HL-60/S4 (cell line): ENCODE data around the gene PRSS53.

Source experiments
- in situ Hi-C: fragments of 300-500 bp; cut with MboI; formaldehyde crosslinking; loops from 2 replicates; pipeline ENCODE4 v1.14.3; 2022; ENCODE audit warnings: low sequenced_read_pairs

Gene PRSS53

DNA sequence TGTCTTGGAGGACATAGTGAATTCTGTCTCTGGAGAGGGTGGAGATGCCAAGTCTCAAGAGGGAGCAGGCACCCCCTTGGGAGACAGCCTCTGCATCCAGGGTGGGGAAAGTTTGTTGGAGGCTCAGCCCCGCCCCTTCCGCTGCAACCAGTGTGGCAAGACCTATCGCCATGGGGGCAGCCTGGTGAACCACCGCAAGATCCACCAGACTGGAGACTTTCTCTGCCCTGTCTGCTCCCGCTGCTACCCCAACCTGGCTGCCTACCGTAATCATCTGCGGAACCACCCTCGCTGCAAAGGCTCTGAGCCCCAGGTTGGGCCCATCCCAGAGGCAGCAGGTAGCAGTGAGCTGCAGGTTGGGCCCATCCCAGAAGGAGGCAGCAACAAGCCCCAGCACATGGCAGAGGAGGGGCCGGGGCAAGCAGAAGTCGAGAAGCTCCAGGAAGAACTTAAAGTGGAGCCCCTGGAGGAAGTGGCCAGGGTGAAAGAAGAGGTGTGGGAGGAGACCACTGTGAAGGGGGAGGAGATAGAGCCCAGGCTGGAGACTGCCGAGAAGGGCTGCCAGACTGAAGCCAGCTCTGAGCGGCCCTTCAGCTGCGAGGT, 9.3 kb downstream of the PRSS53 start:
- in situ Hi-C loops = no loop called here

DNA sequence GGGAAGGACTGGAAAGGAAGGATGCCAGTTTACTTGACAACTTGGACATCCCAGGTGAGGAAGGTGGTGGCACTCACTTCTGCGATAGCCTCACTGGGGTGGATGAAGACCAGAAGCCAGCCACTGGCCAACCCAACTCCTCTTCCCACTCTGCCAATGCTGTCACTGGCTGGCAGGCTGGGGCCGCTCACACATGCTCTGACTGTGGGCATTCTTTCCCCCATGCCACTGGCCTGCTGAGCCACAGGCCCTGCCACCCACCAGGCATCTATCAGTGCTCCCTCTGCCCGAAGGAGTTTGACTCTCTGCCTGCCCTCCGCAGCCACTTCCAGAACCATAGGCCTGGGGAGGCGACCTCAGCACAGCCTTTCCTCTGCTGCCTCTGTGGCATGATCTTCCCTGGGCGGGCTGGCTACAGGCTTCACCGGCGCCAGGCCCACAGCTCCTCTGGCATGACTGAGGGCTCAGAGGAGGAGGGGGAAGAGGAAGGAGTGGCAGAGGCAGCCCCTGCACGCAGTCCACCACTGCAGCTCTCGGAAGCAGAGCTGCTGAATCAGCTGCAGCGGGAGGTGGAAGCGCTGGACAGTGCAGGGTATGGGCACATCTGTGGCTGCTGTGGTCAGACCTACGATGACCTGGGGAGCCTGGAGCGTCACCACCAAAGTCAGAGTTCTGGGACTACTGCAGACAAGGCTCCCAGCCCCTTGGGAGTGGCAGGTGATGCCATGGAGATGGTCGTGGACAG, 10.0 kb downstream of the PRSS53 start:
- in situ Hi-C loops = no loop called here

DNA sequence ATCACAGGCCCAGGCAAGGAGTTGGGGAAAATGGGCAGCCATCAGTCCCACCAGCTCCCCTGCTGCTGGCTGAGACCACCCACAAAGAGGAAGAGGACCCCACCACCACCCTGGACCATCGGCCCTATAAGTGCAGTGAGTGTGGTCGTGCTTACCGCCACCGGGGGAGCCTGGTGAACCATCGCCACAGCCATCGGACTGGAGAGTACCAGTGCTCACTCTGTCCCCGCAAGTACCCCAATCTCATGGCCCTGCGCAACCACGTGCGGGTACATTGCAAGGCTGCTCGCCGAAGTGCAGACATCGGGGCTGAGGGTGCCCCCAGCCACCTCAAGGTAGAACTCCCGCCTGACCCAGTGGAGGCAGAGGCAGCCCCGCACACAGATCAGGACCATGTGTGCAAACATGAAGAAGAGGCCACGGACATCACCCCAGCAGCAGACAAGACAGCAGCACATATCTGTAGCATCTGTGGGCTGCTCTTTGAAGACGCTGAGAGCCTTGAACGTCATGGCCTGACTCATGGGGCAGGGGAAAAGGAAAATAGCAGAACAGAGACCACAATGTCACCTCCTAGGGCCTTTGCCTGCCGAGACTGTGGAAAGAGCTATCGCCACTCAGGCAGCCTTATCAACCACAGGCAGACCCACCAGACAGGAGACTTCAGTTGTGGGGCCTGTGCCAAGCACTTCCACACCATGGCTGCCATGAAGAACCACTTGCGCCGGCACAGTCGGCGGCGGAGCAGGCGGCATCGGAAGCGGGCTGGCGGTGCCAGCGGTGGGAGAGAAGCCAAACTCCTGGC, 10.9 kb downstream of the PRSS53 start:
- in situ Hi-C loops = no loop called here

DNA sequence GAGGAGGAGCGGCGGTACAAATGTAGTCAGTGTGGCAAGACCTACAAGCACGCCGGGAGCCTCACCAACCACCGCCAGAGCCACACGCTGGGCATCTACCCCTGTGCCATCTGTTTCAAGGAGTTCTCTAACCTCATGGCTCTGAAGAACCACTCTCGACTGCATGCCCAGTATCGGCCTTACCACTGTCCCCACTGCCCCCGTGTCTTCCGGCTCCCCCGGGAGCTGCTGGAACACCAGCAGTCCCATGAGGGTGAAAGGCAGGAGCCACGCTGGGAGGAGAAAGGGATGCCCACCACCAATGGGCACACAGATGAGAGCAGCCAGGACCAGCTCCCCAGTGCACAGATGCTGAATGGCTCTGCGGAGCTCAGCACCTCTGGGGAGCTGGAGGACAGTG, 11.7 kb downstream of the PRSS53 start:
- in situ Hi-C loops = no loop called here

DNA sequence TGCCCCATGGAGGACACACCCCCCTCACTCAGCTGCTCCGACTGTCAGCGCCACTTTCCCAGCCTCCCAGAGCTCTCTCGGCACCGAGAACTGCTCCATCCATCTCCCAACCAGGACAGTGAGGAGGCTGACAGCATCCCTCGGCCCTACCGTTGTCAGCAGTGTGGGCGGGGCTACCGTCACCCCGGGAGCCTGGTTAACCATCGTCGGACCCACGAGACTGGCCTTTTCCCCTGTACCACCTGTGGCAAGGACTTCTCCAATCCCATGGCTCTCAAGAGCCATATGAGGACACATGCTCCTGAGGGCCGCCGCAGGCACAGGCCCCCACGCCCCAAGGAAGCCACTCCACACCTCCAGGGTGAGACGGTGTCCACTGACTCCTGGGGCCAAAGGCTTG, 12.4 kb downstream of the PRSS53 start:
- in situ Hi-C loops = no loop called here

DNA sequence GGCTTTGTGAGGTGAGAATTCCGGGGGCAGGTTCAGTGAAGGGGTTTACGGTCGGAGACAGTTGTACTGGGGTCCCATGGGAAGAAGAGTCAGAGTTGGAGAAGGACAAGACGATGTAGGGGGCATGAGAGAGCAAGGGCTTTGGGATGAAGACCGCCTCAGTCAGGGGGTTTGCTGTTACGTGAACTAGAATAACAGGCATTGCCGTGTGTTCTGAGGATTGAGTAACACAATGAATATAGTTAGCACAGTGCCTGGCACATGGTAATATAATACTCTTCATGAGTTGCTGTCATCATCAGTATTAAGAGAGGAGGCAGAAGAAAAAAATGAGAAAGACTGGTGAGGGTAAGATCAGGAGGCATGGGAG, 13.9 kb downstream of the PRSS53 start:
- in situ Hi-C loops = no loop called here

DNA sequence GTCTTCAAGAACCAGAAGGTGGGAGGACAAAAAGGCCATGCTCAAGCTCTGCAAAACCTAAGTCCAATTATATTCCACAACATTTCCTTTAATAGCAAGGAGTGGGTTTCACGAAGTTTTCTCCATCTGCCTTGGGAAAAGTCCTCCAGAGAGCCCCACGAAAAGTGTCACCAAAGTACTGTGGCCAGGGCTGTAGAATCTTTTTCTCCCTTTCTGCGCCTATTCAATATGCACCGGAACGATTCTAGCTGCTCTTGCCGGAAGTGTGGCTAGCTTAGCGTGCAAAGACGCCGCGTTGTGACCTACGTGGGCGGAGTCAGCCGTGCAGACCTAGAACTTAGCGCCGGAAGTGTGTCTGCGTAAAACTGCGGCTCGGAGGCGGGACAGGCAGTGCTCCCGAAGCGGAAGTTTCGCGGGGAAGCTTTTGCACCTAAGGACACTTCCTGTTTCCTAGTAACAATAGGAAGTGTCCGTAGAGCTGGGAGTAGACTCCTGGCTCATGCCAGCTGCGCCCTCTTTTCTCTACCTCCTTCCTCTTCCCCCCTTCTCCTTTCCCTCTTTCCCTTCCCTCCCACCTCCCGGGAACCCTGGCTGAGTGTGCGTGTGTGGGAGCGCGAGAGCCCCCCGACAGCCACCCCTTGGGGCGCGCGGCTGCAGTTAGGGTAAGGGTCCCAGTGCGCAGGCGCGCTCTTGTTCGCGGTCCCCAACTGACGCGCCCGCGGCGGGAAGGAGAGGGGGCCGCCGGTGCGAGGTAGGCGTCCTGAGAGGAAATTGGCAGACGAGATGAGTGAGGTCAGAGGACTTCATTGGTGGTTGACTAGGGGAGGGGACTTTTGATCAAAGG, 14.6 kb downstream of the PRSS53 start, which contains the start of the genes ZNF646 and ZNF668:
TSS of gene ZNF646 (plus strand) at position 453 of the 844 bp plus-strand sequence. CDS start 1,903 bp downstream, outside the sequence.
TSS of gene ZNF668 (minus strand) at position 271 of the 844 bp plus-strand sequence. CDS start 9,781 bp downstream, outside the sequence.
- in situ Hi-C loops = no loop called here

DNA sequence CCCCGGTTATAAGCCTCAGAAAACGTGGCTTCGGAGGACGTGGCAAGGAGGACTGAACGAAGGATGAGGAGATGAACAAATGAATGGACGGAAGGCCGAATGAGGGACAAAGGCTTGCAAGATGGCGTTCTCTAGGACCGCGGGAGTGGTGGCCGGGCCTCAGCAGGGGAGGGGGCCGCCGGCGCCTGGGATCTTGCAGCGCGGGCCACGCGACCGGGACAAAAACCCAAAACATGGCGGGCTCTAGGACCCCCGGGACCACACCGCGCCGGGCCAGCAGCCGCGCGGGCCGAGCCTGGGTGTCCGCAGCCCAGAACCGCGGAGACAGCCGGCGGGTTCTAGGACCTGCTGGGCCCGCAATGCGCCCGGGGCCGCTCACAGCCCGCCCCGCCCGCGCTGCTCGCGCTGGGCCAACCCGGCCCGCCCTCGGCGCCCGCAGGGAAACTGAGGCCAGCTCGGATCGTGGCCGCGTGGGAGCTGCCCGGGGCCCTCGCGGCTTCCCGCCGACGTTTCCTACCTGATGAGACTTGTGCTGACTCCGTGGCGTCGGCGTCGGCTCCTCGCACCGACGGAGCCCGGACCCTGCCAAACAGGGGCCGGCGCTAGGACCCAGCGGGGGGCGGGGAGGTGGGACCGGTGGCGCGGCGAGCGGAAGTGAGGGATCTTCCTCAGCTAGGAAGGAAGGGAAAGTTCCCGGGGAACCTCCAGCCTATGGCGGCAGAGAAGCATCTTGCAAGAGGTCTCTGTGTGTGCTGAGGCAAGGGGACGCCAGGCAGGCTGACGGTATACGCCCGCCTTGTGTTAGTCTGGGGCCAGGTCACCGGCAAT, 15.4 kb downstream of the PRSS53 start:
- in situ Hi-C loops = no loop called here

DNA sequence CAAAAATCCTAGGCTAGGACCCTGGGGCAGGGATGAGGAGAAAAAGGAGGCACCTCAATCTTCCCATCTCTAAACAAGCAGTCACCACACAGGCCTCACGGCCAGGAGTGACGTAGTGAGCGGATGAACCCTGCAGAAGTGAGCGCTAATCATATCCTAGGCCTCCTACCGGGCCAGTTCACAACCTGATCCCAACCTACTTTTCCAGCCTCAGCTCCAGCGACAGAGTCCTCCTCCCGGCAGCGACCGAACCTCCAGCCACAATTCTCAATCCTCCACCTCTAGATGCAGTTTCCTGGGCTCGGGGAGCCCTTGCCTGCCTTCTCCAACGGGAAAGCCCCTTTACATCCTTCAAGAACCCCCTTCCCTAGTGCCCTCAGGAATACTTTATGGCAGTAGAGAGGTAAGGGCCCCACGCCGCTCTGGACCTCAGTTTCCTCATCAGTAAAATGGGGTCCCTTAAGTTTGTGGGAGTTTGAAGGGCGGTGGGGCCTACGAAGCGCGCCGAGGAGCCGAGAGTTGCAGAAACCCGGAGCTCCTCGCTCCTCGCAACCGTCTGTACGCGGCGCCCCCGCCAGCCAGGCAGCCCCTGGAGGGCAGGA, 16.1 kb downstream of the PRSS53 start:
- in situ Hi-C loops = no loop called here

DNA sequence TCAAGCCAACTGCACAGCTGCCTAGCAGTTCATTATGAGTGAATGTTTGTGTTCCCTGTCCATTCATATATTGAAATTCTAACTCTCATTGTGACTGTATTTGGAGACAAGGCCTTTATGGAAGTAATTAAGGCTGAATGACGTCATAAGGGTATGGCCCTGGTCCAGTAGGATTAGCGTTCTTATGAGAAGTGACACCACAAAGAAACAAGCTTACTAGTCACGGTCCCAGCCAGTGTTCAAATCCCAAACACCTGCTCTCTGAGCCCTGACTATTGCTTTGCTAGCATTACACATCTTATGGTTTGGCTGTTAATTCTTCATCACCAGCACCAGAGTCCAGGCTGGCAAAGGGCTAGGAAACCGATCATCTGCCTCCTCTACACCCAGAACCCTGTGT, 16.9 kb downstream of the PRSS53 start:
- in situ Hi-C loops = no loop called here

DNA sequence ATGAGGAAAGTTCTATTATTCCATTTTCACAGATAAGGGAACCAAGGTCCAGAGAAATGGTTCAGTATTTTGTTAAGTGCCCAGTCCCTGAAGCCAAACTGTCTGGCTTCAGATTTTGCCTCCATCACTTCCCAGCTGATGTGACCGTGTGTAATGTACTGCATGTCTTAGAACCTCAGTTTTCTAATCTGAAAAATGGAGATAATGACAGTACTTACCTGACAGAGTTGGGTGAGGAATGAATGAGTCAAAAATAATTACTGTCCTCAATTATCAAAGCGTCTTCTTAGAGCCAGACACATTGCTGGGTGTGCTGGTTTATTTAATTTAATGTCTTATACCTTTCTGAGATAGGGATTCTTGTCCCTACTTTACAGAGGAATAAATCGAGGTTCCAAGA, 21.4 kb downstream of the PRSS53 start:
- in situ Hi-C loops = no loop called here

DNA sequence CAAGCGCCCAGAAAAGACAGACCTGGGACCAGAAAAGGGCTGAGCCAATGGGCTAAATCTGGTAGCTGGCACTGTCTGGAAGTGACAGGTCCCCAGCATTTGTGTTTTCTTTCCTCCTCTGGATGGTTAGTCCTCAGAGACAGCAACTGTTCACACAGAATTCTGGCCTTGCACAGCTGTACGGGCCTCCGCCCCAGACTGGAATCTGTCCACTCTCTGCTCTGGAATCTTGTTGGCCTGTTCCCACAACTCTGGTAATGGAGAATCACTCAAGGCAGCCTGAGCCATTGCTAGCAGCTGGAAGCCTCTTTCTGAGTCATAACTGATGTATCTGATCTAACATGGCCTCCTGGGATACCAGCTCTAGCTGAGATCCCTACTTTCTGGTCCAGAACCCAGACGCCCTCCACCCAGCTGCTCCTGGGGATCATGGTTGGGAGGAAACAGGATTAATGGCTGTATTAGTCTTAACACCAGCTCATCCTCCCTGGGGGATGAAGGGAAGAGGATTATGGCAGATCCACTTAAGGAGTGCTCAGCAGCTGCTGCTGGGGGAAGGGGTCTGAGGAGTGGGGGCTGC, 23.8 kb downstream of the PRSS53 start:
- in situ Hi-C loops = no loop called here

DNA sequence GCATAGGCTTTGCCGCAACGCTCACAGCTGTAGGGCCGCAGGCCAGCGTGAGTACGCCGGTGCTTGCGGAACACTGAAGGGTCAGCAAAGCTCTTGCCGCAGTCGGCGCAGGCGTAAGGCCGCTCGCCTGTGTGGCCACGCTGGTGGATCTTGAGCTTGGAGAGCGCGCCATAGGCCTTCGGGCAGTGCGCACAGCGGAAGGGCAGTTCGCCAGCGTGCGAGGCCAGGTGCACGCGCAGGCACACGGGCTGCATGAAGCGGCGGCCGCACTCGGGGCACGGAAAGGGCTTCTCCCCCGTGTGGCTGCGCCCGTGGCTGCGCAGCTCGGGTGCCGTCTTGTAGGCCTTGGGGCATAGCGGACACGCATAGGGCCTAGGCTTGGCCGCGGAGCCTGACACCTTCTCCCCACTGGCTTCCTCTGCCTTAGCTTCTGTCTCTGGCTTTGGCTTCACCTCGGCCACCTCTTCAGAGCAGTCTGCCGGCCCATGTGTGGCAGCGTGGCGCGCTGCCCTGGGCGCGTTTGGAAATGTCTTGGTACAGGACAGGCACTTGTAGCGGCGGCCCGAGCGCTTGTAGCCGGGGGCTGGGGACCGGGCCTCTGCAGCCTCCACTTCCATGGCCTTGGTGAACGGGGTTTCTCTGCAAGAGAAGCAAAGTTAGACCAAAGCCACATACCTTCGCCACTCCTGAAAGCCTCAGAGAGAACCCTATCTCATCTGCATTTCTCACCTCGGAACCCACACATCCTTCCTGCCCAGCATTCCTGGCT, 24.7 kb downstream of the PRSS53 start:
- in situ Hi-C loops = no loop called here

DNA sequence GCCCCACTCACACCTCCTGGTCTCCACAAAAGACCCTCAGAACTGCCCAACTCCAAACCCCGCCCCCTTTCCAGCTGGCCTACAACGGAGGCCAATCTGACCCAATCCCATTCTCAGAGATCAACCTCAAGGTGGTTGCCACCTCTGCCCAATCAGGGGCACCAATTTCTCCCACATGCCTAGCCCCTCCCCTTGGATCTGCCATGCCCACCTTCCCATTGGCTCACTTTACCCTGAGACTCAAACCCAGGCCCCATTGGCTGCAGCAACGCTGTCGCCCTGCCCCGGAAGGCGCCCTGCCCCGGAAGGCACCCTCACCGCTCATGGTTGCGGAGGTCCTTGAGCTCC, 25.3 kb downstream of the PRSS53 start:
- in situ Hi-C loops = no loop called here

DNA sequence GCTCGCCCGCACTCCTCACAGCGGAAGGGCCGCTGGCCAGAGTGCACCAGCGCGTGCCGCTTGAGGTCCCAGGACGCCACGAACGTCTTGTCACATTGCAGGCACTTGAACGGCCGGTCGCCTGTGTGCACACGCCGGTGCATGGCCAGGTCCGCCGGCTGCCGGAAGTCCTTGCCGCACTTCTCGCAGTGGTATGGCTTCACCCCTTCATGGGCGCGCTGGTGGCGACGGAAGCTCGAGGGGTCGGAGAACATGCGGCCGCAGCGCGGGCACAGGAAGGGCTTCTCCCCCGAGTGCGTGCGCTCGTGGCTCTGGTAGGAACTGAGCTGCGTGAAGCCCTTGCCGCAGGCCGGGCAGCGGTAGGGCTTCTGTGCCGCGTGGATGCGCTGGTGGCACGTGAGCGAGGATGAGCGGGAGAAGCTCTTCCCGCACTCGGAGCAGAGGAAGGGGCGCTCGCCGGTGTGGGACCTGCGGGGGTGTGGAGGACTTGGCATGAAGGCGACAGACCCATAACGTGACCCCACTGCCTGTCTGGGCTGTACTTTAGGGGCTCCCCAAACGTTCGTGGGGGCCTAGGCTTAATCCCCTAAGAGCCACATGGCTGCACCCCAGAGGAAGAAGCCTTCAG, 26.8 kb downstream of the PRSS53 start:
- in situ Hi-C loops = no loop called here

DNA sequence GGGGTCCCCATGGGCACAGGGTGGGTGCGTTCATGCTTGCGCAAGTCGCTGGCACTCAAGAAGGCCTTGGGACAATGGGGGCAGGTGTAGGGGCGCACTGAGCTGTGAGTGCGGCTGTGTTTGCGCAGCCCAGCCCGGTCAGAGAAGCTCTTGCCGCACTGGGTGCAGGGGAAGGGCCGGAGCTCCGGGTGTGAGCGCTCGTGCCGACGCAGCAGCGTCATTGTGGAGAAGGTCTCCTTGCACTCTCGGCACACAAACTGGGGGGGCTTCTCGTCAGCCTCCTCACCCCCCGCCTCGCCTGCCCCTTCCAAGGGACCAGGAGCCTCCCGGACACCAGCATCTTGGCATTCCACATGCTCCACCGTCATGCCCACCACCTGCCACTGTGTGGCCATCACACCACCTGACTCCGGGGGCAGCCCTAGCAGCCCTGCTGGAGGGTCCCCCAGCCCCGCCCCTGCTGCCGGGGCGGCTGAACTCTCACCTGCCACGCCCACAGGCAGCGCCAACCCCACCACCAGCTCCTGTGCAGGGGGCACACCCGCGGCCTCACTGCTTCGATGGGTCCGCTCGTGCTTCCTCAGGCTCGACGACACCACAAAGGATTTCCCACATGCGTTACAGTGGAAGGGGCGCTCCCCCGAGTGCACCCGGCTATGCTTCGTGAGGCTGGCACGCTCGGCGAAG, 27.5 kb downstream of the PRSS53 start:
- in situ Hi-C loops = no loop called here

DNA sequence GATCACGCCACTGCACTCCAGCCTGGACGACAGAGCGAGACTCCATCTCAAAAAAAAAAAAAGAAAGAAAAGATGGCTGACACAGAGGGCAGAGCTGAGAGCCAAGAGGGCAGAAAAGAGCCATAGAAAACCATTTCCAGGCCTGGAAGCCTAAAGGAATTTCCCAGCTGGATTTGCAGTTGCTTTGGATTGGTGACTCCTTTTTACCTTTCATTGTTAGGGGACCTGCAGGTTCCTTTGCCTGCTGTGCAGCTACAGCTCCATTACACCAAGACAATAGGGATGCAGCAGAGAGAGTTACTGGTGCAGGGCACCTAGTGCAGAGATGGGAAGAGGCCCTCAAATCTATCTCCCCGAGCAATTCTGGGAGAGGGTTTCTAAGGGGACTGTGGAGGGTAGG, 33.1 kb downstream of the PRSS53 start:
- in situ Hi-C loops = no loop called here

DNA sequence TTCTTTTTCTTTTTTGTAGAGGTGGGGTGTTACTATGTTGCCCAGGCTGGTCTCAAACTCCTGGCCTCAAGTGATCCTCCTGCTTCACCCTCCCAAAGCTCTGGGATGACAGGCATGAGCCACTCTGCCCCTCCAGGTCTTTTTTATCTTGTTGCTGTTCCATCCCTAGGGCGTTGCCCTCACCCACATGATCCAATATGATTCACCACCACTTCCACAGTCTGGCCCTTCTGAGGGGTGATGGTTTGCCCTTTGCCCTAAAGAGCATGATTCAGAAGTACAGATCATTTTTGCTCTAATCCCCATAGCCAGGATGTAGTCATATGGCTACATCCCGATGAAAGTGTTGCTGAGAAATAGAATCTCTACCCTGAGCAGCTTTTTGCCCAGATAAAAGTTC, 36.6 kb downstream of the PRSS53 start:
- in situ Hi-C loops = no loop called here
